PC-3 (cell line): Measurements from ENCODE around the gene TBX2. TPM values are rescaled to one million over a fixed set of nuclear protein-coding genes. Genes with fewer than 3 reads are reported as not detected.

Experiments used
- ATAC-seq: fragments of 200-7000 bp; cut with Tn5 transposase; 2 replicates; pipeline ENCODE4 v1.9.1; 2020; ENCODE audit warnings: mild to moderate bottlenecking, moderate library complexity
- BruUV-seq: library from RNA; stranded (reverse); fragments of 400-500 nt; replicated peaks from 2 replicates; lab custom pipeline; 2021; lab: Mats Ljungman, UMichigan
- CTCF ChIA-PET: fragments of 300-600 bp; sonication (Branson Sonifier 250); formaldehyde crosslinking; loops from one replicate; lab custom pipeline; 2022; ENCODE audit warnings: antibody characterized with exemption; lab: Charles Lee
- POLR2A ChIA-PET: fragments of 300-600 bp; sonication (Branson Sonifier 250); formaldehyde crosslinking; loops from one replicate; lab custom pipeline; 2022; ENCODE audit warnings: antibody characterized with exemption; ENCODE audit not compliant: unreplicated experiment; lab: Charles Lee
- DNase-seq: peaks from one replicate; pipeline ENCODE4 v3.0.0-alpha.2; 2015
- H2AFZ ChIP-seq: fragments of 300-600 bp; sonication (generic); 2 replicates; pipeline ENCODE4 v1.6.0; 2016; ENCODE audit warnings: antibody characterized with exemption, low read length
- H3F3A ChIP-seq: fragments of 300-600 bp; sonication (generic); one replicate; pipeline ENCODE4 v1.6.0; 2017; ENCODE audit warnings: antibody characterized with exemption, low read length, control low read depth, mild to moderate bottlenecking; ENCODE audit not compliant: unreplicated experiment
- H3K27ac ChIP-seq: fragments of 300-600 bp; sonication (generic); 2 replicates; pipeline ENCODE4 v1.5.1; 2016; ENCODE audit warnings: mild to moderate bottlenecking, low read length
- H3K27me3 ChIP-seq: fragments of 300-600 bp; sonication (generic); 2 replicates; pipeline ENCODE4 v1.6.1; 2016; ENCODE audit warnings: low read length, mixed read lengths
- H3K36me3 ChIP-seq: fragments of 300-600 bp; sonication (generic); 2 replicates; pipeline ENCODE4 v1.6.1; 2016; ENCODE audit warnings: low read depth, mixed run types, low read length, mixed read lengths
- H3K4me1 ChIP-seq: fragments of 300-600 bp; sonication (generic); 2 replicates; pipeline ENCODE4 v1.5.1; 2016; ENCODE audit warnings: low read length; ENCODE audit not compliant: insufficient read depth
- H3K4me2 ChIP-seq: fragments of 300-600 bp; sonication (generic); 2 replicates; pipeline ENCODE4 v1.6.0; 2016; ENCODE audit warnings: low read length
- H3K4me3 ChIP-seq: fragments of 300-600 bp; sonication (generic); 2 replicates; pipeline ENCODE4 v1.5.1; 2016; ENCODE audit warnings: mild to moderate bottlenecking, low read length, mixed read lengths
- H3K79me2 ChIP-seq: fragments of 300-600 bp; sonication (generic); 2 replicates; pipeline ENCODE4 v1.6.1; 2017; ENCODE audit warnings: low read length, mixed read lengths
- H3K9ac ChIP-seq: fragments of 300-600 bp; sonication (generic); 2 replicates; pipeline ENCODE4 v1.6.0; 2016; ENCODE audit warnings: mild to moderate bottlenecking, low read length
- H3K9me2 ChIP-seq: fragments of 300-600 bp; sonication (generic); replicated peaks from 2 replicates; pipeline ENCODE4 v1.6.1; 2016; ENCODE audit warnings: mixed run types, low read length, mixed read lengths
- H3K9me3 ChIP-seq: fragments of 300-600 bp; sonication (generic); 2 replicates; pipeline ENCODE4 v1.6.1; 2016; ENCODE audit warnings: low read length, mixed read lengths
- H4K20me1 ChIP-seq: fragments of 300-600 bp; sonication (generic); 2 replicates; pipeline ENCODE4 v1.6.1; 2016; ENCODE audit warnings: low read length, mixed read lengths
- CTCF ChIP-seq: fragments of 300-600 bp; sonication (generic); conservative IDR thresholded peaks from 2 replicates; pipeline ENCODE4 v1.5.1; 2017; ENCODE audit warnings: antibody characterized with exemption, low read depth, mild to moderate bottlenecking, low read length
- EZH2 ChIP-seq: fragments of 300-600 bp; sonication (generic); IDR thresholded peaks from one replicate; pipeline ENCODE4 v1.6.1; 2017; ENCODE audit warnings: antibody characterized with exemption, mild to moderate bottlenecking, low read length; ENCODE audit not compliant: unreplicated experiment
- EZH2phosphoT487 ChIP-seq: fragments of 300-600 bp; sonication (generic); IDR thresholded peaks from 2 replicates; pipeline ENCODE4 v1.6.1; 2018; ENCODE audit warnings: mild to moderate bottlenecking, antibody characterized with exemption, low read length, borderline replicate concordance
- intact Hi-C: fragments of 100-400 bp; cut with micrococcal nuclease; formaldehyde crosslinking; loops from 2 replicates; pipeline ENCODE4 v1.9.0; 2023
- total RNA-seq: library from RNA; depleted of rRNA; stranded (reverse); fragments of >200 nt; gene quantifications from 2 replicates; pipeline ENCODE4 v1.2.3, GENCODE V29; 2014

TBX2 gene
- total RNA-seq, 1 experiment from 2014 or later = 7.1 TPM

DNA sequence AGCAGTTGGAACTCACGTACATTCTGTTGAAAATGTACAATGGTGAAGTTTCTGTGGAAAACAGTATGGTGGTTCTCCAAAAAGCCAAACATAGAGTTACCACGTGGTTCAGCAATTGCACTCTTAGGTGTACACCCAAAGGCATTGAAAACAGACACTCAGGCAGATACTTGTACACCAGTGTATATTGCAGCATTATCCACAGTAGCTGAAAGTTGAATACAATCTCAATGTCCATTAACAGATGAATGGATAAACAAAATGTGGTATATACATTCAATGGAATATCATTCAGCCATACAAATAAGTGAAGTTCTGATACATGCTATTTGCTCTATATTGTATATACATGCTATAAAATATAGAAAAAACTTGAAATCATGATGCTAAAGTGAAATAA, 23.2 kb downstream of the TBX2 start:
- CTCF ChIA-PET = no interaction called here
- DNase-seq (no peak), ATAC-seq (no peak)
- H4K20me1 ChIP-seq = no peaks in the 10 kb centered on the region
- no peak overlapping the region for H3K4me3 ChIP-seq
- no peak overlapping the region for H3K9ac ChIP-seq
- H3K4me2 ChIP-seq = no peak overlapping the region
- POLR2A ChIA-PET = no interaction called here
- H3K27me3 ChIP-seq = no peaks in the 10 kb centered on the region
- H3K9me3 ChIP-seq = no peaks in the 10 kb centered on the region
- intact Hi-C loops = no loop called here
- no peak overlapping the region for H3K27ac ChIP-seq
- peaks cover 22% of the 10 kb centered on the region for H3K4me1 ChIP-seq
- no peaks in the 10 kb centered on the region for H3K79me2 ChIP-seq
- no peaks in the 10 kb centered on the region for H3K9me2 ChIP-seq
- peaks cover 5% of the 10 kb centered on the region for H3F3A ChIP-seq
- no peak overlapping the region for H2AFZ ChIP-seq
- H3K36me3 ChIP-seq = no peaks in the 10 kb centered on the region
- TF ChIP-seq EZH2 (no peak), CTCF (no peak), EZH2phosphoT487 (no peak)
- no TSS peak for BruUV-seq

DNA sequence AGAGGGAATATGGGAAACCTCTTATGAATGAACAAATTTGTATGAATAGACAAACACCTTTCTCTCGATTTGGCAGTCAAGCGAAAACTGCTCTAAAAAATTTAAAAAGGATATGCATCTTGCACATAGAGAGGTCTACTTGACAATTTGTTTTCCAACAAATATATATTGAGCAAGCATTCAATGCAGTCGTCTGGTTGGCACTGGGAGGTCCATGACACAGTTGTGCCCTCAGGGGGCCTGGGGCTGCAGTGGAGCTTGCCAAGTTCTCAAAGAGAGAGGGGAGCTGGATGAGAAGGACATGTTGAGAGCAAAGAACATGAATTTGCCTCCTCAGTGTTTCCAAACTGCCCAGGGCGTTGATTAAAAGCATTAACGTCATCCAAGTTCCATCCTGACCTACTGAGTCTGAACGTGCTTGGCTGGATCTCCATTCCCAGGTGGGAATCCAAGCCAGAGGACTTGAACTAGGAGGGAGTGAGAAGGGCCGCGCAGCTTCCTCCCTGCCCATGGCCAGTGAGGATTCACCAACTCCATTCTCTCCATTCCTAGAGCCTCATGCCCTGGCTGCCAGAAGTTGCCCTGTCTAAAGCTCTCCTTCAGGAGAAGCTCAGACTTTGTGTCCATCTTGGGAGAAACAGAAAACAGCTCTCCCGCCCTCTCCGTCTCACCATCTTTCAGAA, 24.5 kb downstream of the TBX2 start:
- BruUV-seq = no TSS peak
- Histone ChIP-seq H2AFZ (no peak overlapping the region), H3K79me2 (no peaks in the 10 kb centered on the region), H3F3A (peaks cover 5% of the 10 kb centered on the region), H3K9me3 (no peaks in the 10 kb centered on the region), H3K9ac (no peak overlapping the region), H3K36me3 (no peaks in the 10 kb centered on the region), H3K4me2 (no peak overlapping the region), H3K4me3 (no peak overlapping the region), H3K27ac (no peak overlapping the region), H4K20me1 (no peaks in the 10 kb centered on the region), H3K9me2 (no peaks in the 10 kb centered on the region), H3K4me1 (peaks cover 22% of the 10 kb centered on the region), H3K27me3 (no peaks in the 10 kb centered on the region)
- ATAC-seq (no peak), DNase-seq (no peak)
- CTCF ChIA-PET = no interaction called here
- intact Hi-C loops = no loop called here
- TF ChIP-seq CTCF (no peak), EZH2 (no peak), EZH2phosphoT487 (no peak)
- POLR2A ChIA-PET = no interaction called here
